Measurements from ENCODE around the gene ZNF230.
A peak's percentile ranks its signal among the peaks of the same experiment; 100 is the strongest.

ZNF230 gene

GRCh38 chr19:44025217-44025936, 22.6 kb downstream of the ZNF230 start, which contains the start of gene ZNF222 (continued):
- TF ChIP-seq, protein P1, sequence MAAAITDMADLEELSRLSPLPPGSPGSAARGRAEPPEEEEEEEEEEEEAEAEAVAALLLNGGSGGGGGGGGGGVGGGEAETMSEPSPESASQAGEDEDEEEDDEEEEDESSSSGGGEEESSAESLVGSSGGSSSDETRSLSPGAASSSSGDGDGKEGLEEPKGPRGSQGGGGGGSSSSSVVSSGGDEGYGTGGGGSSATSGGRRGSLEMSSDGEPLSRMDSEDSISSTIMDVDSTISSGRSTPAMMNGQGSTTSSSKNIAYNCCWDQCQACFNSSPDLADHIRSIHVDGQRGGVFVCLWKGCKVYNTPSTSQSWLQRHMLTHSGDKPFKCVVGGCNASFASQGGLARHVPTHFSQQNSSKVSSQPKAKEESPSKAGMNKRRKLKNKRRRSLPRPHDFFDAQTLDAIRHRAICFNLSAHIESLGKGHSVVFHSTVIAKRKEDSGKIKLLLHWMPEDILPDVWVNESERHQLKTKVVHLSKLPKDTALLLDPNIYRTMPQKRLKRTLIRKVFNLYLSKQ (tag by site-specific recombination; IDR thresholded peaks at IDR 0.05; ENCODE audit: borderline replicate concordance): no peak
- TF ChIP-seq BCL11B (tag by site-specific recombination; IDR thresholded peaks at IDR 0.05; ENCODE audit: low read depth) (peak; percentile 72), ZNF114 (tag by site-specific recombination; IDR thresholded peaks at IDR 0.05) (no peak), ZNF354C (tag by site-specific recombination; IDR thresholded peaks at IDR 0.05; ENCODE audit: borderline replicate concordance, low read depth) (no peak), IKZF3 (tag by site-specific recombination; IDR thresholded peaks at IDR 0.05) (no peak), ZNF624 (tag by site-specific recombination; IDR thresholded peaks at IDR 0.05) (no peak), ZNF629 (tag by site-specific recombination; IDR thresholded peaks at IDR 0.05) (peak; percentile 100), ZNF664 (tag by site-specific recombination; IDR thresholded peaks at IDR 0.05) (no peak), ZNF391 (tag by site-specific recombination; IDR thresholded peaks at IDR 0.05; ENCODE audit: borderline replicate concordance, low read depth) (no peak; the same call in 1 of the 2 replicates)

GRCh38 chr19:44026622-44027021, 23.9 kb downstream of the ZNF230 start:
- Histone ChIP-seq H3K27ac (ENCODE audit: extremely low read depth, low read depth, low read length) (no peak overlapping the region), H3K9me3 (ENCODE audit: control insufficient read depth, insufficient read depth, low read depth, low read length) (peaks cover 18% of the 10 kb centered on the region), H3K36me3 (ENCODE audit: control insufficient read depth in 2 of 2, insufficient read depth in 1 of 2, low read length in 2 of 2) (peaks cover 50 to 53% of the 10 kb centered on the region in 2 experiments), H3K4me3 (ENCODE audit: low read depth, low read length) (no peak overlapping the region), H3K4me1 (ENCODE audit: control insufficient read depth, insufficient read depth, low read length) (peaks cover 13% of the 10 kb centered on the region; the same call in 1 of the 2 replicates)
- CTCF ChIA-PET: interaction anchor here (0.6 kb wide), 1 partner anchor 94 kb away, joined by 3 read pairs; no protein-coding TSS in a partner anchor
- TF ChIP-seq ZNF473 (tag by site-specific recombination; IDR thresholded peaks at IDR 0.05) (no peak), ZNF416 (tag by site-specific recombination; IDR thresholded peaks at IDR 0.05) (0 out of 2 replicates have a peak, but pooled peaks have one; percentile 19), ZSCAN4 (tag by site-specific recombination; IDR thresholded peaks at IDR 0.05) (0 out of 2 replicates have a peak, but pooled peaks have one; percentile 8)
- POLR2A ChIA-PET: no interaction called here

GRCh38 chr19:44032001-44032610, 29.3 kb downstream of the ZNF230 start:
- POLR2A ChIA-PET: interaction anchor here (0.6 kb wide), 1 partner anchor 10 kb away, joined by 3 read pairs; no protein-coding TSS in a partner anchor
- Histone ChIP-seq H3K36me3 (ENCODE audit: control insufficient read depth in 2 of 2, insufficient read depth in 1 of 2, low read length in 2 of 2) (peaks cover 57 to 62% of the 10 kb centered on the region in 2 experiments), H3K4me3 (ENCODE audit: low read depth, low read length) (no peak overlapping the region), H3K9me3 (ENCODE audit: control insufficient read depth, insufficient read depth, low read depth, low read length) (peaks cover 43% of the 10 kb centered on the region), H3K27ac (ENCODE audit: extremely low read depth, low read depth, low read length) (no peak overlapping the region), H3K4me1 (ENCODE audit: control insufficient read depth, insufficient read depth, low read length) (no peaks in the 10 kb centered on the region)
- CTCF ChIA-PET: interaction anchor here (0.6 kb wide), 1 partner anchor 362 kb away, joined by 5 read pairs; the partner anchor contains the start of gene PLAUR
- TF ChIP-seq RBAK (tag by site-specific recombination; IDR thresholded peaks at IDR 0.05): 0 out of 2 replicates have a peak, but pooled peaks have one; percentile 10
- TF ChIP-seq, protein P2, sequence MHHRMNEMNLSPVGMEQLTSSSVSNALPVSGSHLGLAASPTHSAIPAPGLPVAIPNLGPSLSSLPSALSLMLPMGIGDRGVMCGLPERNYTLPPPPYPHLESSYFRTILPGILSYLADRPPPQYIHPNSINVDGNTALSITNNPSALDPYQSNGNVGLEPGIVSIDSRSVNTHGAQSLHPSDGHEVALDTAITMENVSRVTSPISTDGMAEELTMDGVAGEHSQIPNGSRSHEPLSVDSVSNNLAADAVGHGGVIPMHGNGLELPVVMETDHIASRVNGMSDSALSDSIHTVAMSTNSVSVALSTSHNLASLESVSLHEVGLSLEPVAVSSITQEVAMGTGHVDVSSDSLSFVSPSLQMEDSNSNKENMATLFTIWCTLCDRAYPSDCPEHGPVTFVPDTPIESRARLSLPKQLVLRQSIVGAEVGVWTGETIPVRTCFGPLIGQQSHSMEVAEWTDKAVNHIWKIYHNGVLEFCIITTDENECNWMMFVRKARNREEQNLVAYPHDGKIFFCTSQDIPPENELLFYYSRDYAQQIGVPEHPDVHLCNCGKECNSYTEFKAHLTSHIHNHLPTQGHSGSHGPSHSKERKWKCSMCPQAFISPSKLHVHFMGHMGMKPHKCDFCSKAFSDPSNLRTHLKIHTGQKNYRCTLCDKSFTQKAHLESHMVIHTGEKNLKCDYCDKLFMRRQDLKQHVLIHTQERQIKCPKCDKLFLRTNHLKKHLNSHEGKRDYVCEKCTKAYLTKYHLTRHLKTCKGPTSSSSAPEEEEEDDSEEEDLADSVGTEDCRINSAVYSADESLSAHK (tag by site-specific recombination; IDR thresholded peaks at IDR 0.05): no peak
- no peak for TF ChIP-seq ZNF362 (tag by site-specific recombination; IDR thresholded peaks at IDR 0.05)
- peak; percentile 97 for TF ChIP-seq ZNF280D (tag by site-specific recombination; IDR thresholded peaks at IDR 0.05)
- TF ChIP-seq ZNF416 (tag by site-specific recombination; IDR thresholded peaks at IDR 0.05): no peak
- TF ChIP-seq HOXD13 (CRISPR knock-in tag; IDR thresholded peaks at IDR 0.05; ENCODE audit: borderline replicate concordance): no peak
